PC-9 (cell line): ENCODE data around the gene MSH5.

Source experiments
- EZH2 ChIP-seq: fragments of 200-600 bp; sonication (generic); IDR thresholded peaks from 2 replicates; pipeline ENCODE4 v1.8.0; 2017; ENCODE audit warnings: antibody characterized with exemption, low read depth
- TF ChIP-seq, protein P1 (sequence below): fragments of 200-600 bp; sonication (generic); conservative IDR thresholded peaks from 2 replicates; pipeline ENCODE4 v1.6.1; 2017; ENCODE audit warnings: mixed run types, antibody characterized with exemption, mild to moderate bottlenecking, moderate library complexity

DNA sequence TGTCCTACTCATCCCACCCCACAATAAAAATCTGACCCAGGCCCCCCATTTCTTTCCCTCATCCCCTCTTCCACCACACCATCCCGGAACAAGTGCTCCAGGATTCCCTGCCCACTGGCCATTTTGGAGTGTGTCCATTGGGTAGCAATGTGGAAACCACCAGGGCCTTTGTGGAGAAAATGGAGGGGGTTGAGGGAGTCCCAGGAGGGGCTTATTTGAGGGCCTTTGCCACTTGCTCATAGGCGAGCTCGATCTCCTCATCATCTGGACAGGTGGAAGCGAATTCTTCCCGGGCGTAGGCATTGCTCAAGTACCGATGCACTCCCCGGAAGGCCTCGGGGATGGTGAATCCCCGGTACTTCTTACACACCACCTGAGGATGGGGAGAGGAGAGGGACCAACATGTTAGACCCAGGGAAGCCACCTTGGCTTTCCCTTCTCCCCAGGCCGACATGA is 9.1 kb upstream of the MSH5 start:
- TF ChIP-seq, protein P1, sequence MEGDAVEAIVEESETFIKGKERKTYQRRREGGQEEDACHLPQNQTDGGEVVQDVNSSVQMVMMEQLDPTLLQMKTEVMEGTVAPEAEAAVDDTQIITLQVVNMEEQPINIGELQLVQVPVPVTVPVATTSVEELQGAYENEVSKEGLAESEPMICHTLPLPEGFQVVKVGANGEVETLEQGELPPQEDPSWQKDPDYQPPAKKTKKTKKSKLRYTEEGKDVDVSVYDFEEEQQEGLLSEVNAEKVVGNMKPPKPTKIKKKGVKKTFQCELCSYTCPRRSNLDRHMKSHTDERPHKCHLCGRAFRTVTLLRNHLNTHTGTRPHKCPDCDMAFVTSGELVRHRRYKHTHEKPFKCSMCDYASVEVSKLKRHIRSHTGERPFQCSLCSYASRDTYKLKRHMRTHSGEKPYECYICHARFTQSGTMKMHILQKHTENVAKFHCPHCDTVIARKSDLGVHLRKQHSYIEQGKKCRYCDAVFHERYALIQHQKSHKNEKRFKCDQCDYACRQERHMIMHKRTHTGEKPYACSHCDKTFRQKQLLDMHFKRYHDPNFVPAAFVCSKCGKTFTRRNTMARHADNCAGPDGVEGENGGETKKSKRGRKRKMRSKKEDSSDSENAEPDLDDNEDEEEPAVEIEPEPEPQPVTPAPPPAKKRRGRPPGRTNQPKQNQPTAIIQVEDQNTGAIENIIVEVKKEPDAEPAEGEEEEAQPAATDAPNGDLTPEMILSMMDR: no peak
- TF ChIP-seq EZH2: no peak
